Erythroblast (primary cell): Measurements from ENCODE around the gene CHI3L1.

Source experiments
- GATA1 ChIP-seq: IDR thresholded peaks from 2 replicates; pipeline ENCODE4 v1.6.1; 2011; ENCODE audit warnings: low read depth, mild to moderate bottlenecking, control low read depth, low read length, moderate library complexity
- POLR2A ChIP-seq: IDR thresholded peaks from 2 replicates; pipeline ENCODE4 v1.6.1; 2011; ENCODE audit warnings: mild to moderate bottlenecking, low read length

DNA sequence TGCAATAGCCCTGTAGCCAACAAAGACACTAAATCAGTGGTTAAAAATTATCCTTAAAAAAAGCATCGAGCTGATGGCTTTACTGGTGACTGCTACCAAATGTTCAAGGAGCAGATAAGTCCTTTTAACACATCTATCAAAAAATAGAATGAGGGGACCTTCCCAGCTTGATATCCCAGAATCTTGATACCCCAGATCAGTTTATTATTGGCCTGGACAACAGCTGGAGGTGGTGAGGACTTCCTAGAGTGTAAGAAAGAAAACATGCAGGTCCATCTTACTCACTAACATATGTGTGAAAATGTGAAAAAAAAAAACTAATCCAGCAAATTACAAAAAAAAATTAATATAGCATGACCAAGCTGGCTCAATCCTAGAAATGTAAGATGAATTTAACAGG, 21.7 kb upstream of the CHI3L1 start:
- TF ChIP-seq POLR2A: no peak
- TF ChIP-seq GATA1: no peak
